HFFc6 (cell line): ENCODE measurements around the gene ELP4. TPM values are rescaled to one million over a fixed set of nuclear protein-coding genes. Genes with fewer than 3 reads are reported as not detected.

Source experiments
- DNase-seq: peaks from one replicate; pipeline ENCODE4 v3.0.0-alpha.2; 2018
- H3K27ac Mint-ChIP-seq: 2 replicates; pipeline ENCODE4 v1.8.0; 2020; ENCODE audit warnings: mild to moderate bottlenecking, mixed read lengths
- H3K27me3 Mint-ChIP-seq: 2 replicates; pipeline ENCODE4 v1.8.0; 2021; ENCODE audit warnings: mild to moderate bottlenecking, moderate library complexity, mixed read lengths; ENCODE audit not compliant: insufficient read depth
- H3K36me3 Mint-ChIP-seq: 2 replicates; pipeline ENCODE4 v1.8.0; 2021; ENCODE audit warnings: low read depth, mixed read lengths
- H3K4me1 Mint-ChIP-seq: 2 replicates; pipeline ENCODE4 v1.8.0; 2020; ENCODE audit warnings: low read depth, mixed read lengths
- H3K4me3 Mint-ChIP-seq: 2 replicates; pipeline ENCODE4 v1.8.0; 2020; ENCODE audit warnings: mild to moderate bottlenecking, moderate library complexity, mixed read lengths
- H3K9me3 Mint-ChIP-seq: 2 replicates; pipeline ENCODE4 v1.8.0; 2020; ENCODE audit warnings: mild to moderate bottlenecking, mixed read lengths
- total RNA-seq, 6 experiments: library from RNA; stranded (reverse); fragmentation: NEBNext Ultra II Directional; extraction: Animal tissue kit (Norgen Biotek cat#: 25700); gene quantifications; 2 replicates in 1 of 6; 3 replicates in 5 of 6; pipeline ENCODE4 v1.2.3, GENCODE V29; 2021
- TF ChIP-seq, protein P1 (sequence below): fragments of 200-600 bp; sonication (generic); IDR thresholded peaks from 2 replicates; pipeline ENCODE4 v1.5.0; 2021; ENCODE audit warnings: antibody characterized with exemption, mild to moderate bottlenecking

Gene ELP4
- total RNA-seq, 6 experiments from 2014 or later = 11.0 to 14.3 (median 12.2) TPM

DNA sequence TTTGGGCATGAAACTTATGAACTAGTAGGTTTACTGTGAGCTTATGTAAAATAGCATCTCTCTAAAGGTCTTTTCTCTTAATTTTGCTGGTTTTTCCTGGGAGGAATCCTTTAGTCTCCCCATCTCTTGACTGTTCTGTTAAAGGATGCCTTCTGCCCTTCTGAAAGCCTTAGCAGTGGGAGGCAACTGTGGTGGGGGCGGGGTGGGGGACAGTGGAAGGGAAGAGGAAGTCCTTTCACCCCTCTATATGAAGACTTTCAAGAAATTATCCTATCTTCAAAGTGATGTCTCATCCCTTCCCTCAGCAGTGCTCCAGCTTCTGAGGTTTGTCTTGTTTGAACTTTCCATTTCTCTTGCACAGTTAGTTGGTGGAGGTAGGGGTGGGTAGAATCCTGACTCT is 73.1 kb downstream of the ELP4 start:
- TF ChIP-seq, protein P1, sequence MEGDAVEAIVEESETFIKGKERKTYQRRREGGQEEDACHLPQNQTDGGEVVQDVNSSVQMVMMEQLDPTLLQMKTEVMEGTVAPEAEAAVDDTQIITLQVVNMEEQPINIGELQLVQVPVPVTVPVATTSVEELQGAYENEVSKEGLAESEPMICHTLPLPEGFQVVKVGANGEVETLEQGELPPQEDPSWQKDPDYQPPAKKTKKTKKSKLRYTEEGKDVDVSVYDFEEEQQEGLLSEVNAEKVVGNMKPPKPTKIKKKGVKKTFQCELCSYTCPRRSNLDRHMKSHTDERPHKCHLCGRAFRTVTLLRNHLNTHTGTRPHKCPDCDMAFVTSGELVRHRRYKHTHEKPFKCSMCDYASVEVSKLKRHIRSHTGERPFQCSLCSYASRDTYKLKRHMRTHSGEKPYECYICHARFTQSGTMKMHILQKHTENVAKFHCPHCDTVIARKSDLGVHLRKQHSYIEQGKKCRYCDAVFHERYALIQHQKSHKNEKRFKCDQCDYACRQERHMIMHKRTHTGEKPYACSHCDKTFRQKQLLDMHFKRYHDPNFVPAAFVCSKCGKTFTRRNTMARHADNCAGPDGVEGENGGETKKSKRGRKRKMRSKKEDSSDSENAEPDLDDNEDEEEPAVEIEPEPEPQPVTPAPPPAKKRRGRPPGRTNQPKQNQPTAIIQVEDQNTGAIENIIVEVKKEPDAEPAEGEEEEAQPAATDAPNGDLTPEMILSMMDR = no peak
- H3K27me3 Mint-ChIP-seq = no peaks in the 10 kb centered on the region; the same call in 1 of the 2 replicates
- no peak overlapping the region for H3K4me3 Mint-ChIP-seq
- peaks cover 9% of the 10 kb centered on the region; the same call in 1 of the 2 replicates for H3K9me3 Mint-ChIP-seq
- H3K36me3 Mint-ChIP-seq = peaks cover 6% of the 10 kb centered on the region; the same call in 1 of the 2 replicates
- no peaks in the 10 kb centered on the region for H3K4me1 Mint-ChIP-seq
- no peak overlapping the region for H3K27ac Mint-ChIP-seq
- DNase-seq = no peak

DNA sequence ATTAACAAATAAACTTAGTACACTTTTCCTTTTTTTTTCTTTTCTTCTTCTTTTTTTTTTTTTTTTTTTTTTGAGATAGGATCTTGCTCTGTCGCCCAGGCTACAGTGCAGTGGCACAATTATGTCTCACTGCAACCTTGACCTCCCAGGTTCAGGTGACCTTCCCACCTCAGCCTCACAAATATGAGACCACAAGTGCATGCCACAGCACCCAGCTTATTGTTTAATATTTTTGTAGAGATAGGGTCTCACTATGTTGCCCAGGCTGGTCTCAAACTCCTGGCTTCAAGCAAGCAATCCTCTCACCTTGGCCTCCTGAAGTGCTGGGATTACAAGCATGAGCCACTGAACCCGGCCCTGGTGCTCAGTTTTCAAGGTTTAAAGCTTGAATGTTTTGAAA is 88.9 kb downstream of the ELP4 start:
- H3K4me3 Mint-ChIP-seq = no peak overlapping the region
- no peak overlapping the region for H3K27ac Mint-ChIP-seq
- H3K36me3 Mint-ChIP-seq = peaks cover 5% of the 10 kb centered on the region; the same call in 1 of the 2 replicates
- TF ChIP-seq, protein P1 = no peak
- H3K27me3 Mint-ChIP-seq = no peaks in the 10 kb centered on the region
- H3K9me3 Mint-ChIP-seq = no peaks in the 10 kb centered on the region
- no peaks in the 10 kb centered on the region for H3K4me1 Mint-ChIP-seq
- DNase-seq = no peak

DNA sequence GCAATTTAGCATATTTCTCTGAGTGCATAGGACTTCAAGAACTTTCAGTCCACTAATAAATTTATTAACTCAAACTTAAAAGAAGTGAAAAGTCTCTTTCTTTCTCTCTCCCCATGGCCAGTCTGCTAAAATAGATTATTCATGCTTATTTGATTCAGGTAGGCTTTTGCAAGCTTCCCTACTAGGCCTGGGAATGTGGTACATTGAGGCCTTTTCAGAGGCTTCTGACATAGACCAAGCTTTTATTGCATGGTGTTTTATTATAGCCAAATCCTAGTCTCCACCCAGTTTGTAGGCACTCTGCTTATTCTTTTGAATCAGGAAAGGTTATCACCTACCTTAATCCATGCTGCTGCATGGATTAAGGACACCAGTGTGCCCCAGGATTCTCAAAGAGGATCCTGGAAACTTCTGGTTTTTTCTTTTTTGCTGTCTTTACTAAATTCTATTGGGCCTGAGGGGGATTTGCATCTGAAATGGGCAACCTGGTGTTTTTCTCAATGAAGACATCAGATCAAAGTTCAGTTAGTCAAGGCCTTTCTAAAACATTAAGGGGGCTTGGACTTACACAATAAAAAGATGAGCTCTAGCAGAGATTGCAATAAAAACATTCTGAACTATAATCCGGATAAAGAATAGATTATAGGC is 92.2 kb downstream of the ELP4 start:
- Mint-ChIP-seq H3K9me3 (no peaks in the 10 kb centered on the region), H3K36me3 (peaks cover 5% of the 10 kb centered on the region; the same call in 1 of the 2 replicates), H3K27me3 (no peaks in the 10 kb centered on the region), H3K4me1 (no peaks in the 10 kb centered on the region), H3K4me3 (no peak overlapping the region), H3K27ac (no peak overlapping the region)
- no peak for DNase-seq
- TF ChIP-seq, protein P1 = no peak

DNA sequence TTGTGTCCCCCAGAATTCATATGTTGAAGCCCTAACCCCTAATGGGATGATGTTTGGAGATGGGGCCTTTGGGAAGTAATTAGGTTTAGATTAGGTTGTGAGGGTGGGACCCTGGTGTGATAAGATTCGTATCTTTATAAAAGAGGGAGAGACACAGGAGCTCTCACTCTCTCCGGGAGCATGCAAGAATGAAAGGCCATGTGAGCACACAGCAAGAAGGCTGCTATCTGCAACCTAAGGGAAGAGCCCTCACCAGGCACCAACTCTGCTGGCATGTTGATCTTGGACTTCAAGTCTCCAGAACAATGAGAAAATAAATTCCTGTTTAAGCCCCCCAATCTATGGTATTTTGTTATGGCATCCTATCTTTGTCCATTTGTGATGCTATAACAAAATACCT is 97.3 kb downstream of the ELP4 start:
- no peak for DNase-seq
- Mint-ChIP-seq H3K9me3 (no peaks in the 10 kb centered on the region), H3K4me1 (no peaks in the 10 kb centered on the region), H3K27me3 (no peaks in the 10 kb centered on the region), H3K4me3 (no peak overlapping the region), H3K36me3 (peaks cover 5% of the 10 kb centered on the region; the same call in 1 of the 2 replicates), H3K27ac (no peak overlapping the region)
- TF ChIP-seq, protein P1 = no peak

DNA sequence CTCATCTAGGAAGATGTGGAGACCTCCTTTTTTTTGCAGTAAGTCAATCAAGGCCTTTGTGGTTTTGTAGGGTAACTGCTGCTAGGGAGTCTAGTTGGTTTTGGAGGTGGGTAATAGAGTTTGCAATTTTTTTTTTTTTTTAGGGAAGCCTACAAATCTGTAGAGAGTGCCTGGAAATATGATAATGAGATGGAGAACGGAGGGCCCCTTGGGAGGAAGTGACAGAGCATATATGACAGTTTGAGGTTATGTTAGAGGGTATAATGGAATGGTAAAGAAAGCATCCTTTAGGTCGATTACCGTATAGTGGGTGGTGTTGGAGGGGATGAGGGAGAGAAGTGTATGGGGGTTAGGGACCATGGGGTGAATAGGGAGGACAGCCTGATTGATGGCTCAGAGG is 98.3 kb downstream of the ELP4 start:
- Mint-ChIP-seq H3K4me1 (no peaks in the 10 kb centered on the region), H3K36me3 (peaks cover 5% of the 10 kb centered on the region; the same call in 1 of the 2 replicates), H3K27ac (no peak overlapping the region), H3K27me3 (no peaks in the 10 kb centered on the region), H3K4me3 (no peak overlapping the region), H3K9me3 (no peaks in the 10 kb centered on the region)
- TF ChIP-seq, protein P1 = no peak
- no peak for DNase-seq
